Stomach (tissue), 9 donors: ENCODE results near the gene GRB2. TPM values are rescaled to one million over a fixed set of nuclear protein-coding genes. Genes with fewer than 3 reads are reported as not detected.
A peak's percentile ranks its signal among the peaks of the same experiment; 100 is the strongest.

ENCODE experiments used
- DNase-seq, 2 donors: peaks; one replicate each; pipeline versions ENCODE4 v3.0.0 to v3.0.0-alpha.2; 2013 to 2019
- H3K27ac ChIP-seq, 5 donors: fragments of 200-600 bp in 4 of 5; sonication (generic) in 4 of 5; one replicate each; pipeline ENCODE4 v1.5.1; 2013 to 2019; ENCODE audit warnings: mild to moderate bottlenecking in 1 of 5, moderate library complexity in 1 of 5
- H3K27me3 ChIP-seq, 3 donors: fragments of 200-600 bp; sonication (generic); one replicate each; pipeline ENCODE4 v1.5.1; 2017 to 2019; ENCODE audit warnings: mixed run types in 1 of 3
- H3K36me3 ChIP-seq, 4 donors: fragments of 200-600 bp; sonication (generic); 1 replicate in 3 of 4; 2 replicates in 1 of 4; pipeline ENCODE4 v1.5.1; 2016 to 2019
- H3K4me1 ChIP-seq, 4 donors: fragments of 200-600 bp; sonication (generic); one replicate each; pipeline ENCODE4 v1.5.1; 2016 to 2019
- H3K4me3 ChIP-seq, 4 donors: fragments of 200-600 bp; sonication (generic) in 3 of 4; one replicate each; pipeline ENCODE4 v1.5.1; 2016 to 2019; ENCODE audit warnings: mild to moderate bottlenecking in 1 of 4
- H3K9me3 ChIP-seq, 4 donors: fragments of 200-600 bp; sonication (generic); one replicate each; pipeline ENCODE4 v1.5.1; 2016 to 2019
- CTCF ChIP-seq, 7 experiments: fragments of 450-650 bp in 4 of 7; fragments of 200-600 bp in 3 of 7; sonication (generic) in 3 of 7; IDR thresholded peaks; one replicate each; pipeline ENCODE4 v1.5.1; 2016 to 2019; ENCODE audit warnings: antibody characterized with exemption in 7 of 7, control low read depth in 2 of 7, mild to moderate bottlenecking in 1 of 7
- EP300 ChIP-seq: sonication (generic); formaldehyde crosslinking; IDR thresholded peaks from one replicate; pipeline ENCODE4 v1.6.1; 2017; ENCODE audit warnings: antibody characterized with exemption
- POLR2A ChIP-seq, 4 donors: fragments of 450-650 bp; IDR thresholded peaks; one replicate each; pipeline ENCODE4 v1.6.1; 2016; ENCODE audit warnings: antibody characterized with exemption in 4 of 4, control low read depth in 2 of 4, mild to moderate bottlenecking in 1 of 4, moderate library complexity in 1 of 4
- POLR2AphosphoS5 ChIP-seq, 3 donors: sonication (generic); formaldehyde crosslinking; IDR thresholded peaks; one replicate each; pipeline ENCODE4 v1.6.1; 2016; ENCODE audit warnings: antibody characterized with exemption in 3 of 3
- whole genome bisulfite sequencing, 5 donors: extraction: QIAGEN DNeasy Blood & Tissue Kit in 3 of 5; methylation state at CpG; one replicate each; pipeline versions ENCODE4 v1.1.5 to v1.1.7; 2013 to 2018; 5-methylcytosine and 5-hydroxymethylcytosine counted together
- intact Hi-C: fragments of 100-400 bp; cut with DNase I; formaldehyde crosslinking; loops from one replicate; pipeline ENCODE4 v1.15.1; 2023; ENCODE audit warnings: low total_unique reads
- polyA plus RNA-seq, 3 donors: library from polyadenylated mRNA; stranded (reverse); fragments of 200-250 nt; gene quantifications; one replicate each; pipeline ENCODE4 v1.2.3, GENCODE V29; 2013
- total RNA-seq, 5 donors: library from RNA; depleted of rRNA; stranded (reverse); fragments of >200 nt; gene quantifications; one replicate each; pipeline versions ENCODE4 v1.1.0 to v1.2.3, GENCODE V29; 2014 to 2016
- donor health status: healthy with polysubstance abuse.
- donor health status: Bipolar disorder and iron deficiency.
- donor health status: healthy.

Gene GRB2
- total and polyA plus RNA-seq, 8 donors: 32.5 to 488 (median 96.6) TPM

DNA sequence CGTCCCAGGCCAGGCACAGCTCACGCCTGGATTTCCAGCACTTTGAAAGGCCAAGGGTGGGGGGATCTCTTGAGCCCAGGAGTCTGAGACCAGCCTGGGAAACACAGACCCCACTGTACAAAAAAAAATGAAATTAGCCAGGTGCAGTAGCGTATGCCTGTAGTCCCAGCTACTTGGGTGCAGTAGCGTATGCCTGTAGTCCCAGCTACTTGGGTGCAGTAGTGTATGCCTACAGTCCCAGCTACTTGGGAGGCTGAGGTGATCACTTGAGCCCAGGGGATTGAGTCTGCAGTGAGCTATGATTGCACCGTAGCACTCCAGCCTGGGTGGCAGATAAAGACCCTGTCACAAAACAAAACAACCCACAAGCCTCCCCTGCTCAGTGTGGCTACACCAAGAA, 89.2 kb downstream of the GRB2 start:
- peaks cover 0 to 36% (median 21%) of the 10 kb centered on the region in 4 donors for H3K4me1 ChIP-seq
- DNase-seq: no peak
- peaks cover 13 to 39% (median 28%) of the 10 kb centered on the region in 4 donors for H3K36me3 ChIP-seq
- TF ChIP-seq EP300 (no peak), CTCF (IDR thresholded peaks at IDR 0.05) (no peak), POLR2AphosphoS5 (IDR thresholded peaks at IDR 0.05) (no peak), POLR2A (IDR thresholded peaks at IDR 0.05) (no peak)
- intact Hi-C loops: no loop called here
- no peak overlapping the region for H3K4me3 ChIP-seq
- WGBS, 5 donors: 79 to 92% (median 87%) methylated on average over 5 of the region's 5 CpGs
- H3K27me3 ChIP-seq: no peaks in the 10 kb centered on the region
- H3K27ac ChIP-seq: peak overlapping the region in 2 of 5 donors; percentile 45 to 69
- H3K9me3 ChIP-seq: no peaks in the 10 kb centered on the region

- H3K4me3 ChIP-seq: no peak overlapping the region
- H3K9me3 ChIP-seq: no peaks in the 10 kb centered on the region
- intact Hi-C loops: no loop called here
- H3K36me3 ChIP-seq: peaks cover 12 to 34% (median 23%) of the 10 kb centered on the region in 4 donors
- H3K27ac ChIP-seq: peak overlapping the region in 2 of 5 donors; percentile 45 to 69
- no peak for TF ChIP-seq POLR2AphosphoS5 (IDR thresholded peaks at IDR 0.05)
- TF ChIP-seq CTCF (IDR thresholded peaks at IDR 0.05): no peak
- TF ChIP-seq POLR2A (IDR thresholded peaks at IDR 0.05): no peak
- no peak for TF ChIP-seq EP300
- no peaks in the 10 kb centered on the region for H3K27me3 ChIP-seq
- WGBS, 5 donors: 74 to 85% (median 83%) methylated on average over 19 of the region's 19 CpGs
- no peak for DNase-seq
- H3K4me1 ChIP-seq: peaks cover 0 to 39% (median 21%) of the 10 kb centered on the region in 4 donors
These were observed 89.8 kb downstream of the GRB2 start for GRCh38 chr17:75315541-75316243.

DNA sequence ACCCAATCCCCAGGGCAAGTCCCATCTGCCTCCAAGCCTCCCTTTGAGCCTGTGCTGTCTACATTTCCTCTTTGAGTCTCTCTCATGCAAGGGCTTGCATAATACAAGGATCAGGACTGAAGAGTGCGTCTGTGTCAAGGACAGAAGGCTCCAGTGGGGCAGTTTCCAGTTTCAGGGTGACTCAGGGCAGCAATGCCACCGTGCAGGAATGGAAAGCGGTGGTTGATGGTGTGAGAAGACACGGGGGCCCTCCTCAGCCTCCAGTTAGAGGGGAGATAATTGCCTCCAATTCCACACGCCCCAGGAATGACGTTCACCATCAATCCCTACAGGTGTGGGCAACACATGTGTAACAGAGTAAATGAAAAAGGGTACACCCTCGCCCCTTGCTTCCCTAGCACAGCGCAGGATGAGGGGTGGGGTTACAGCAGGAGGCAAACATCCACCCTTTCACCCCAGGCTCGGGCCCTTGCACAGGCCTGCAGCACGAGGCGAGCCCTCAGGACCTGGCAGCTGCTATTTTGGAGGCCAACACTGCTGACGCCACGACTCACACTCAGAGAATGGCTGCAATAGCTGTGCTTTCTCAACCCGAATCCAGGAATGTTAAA, 91.4 kb downstream of the GRB2 start:
- peaks cover 0 to 19% (median 10%) of the 10 kb centered on the region in 4 donors for H3K36me3 ChIP-seq
- 74 to 81% (median 77%) methylated on average over 10 to 14 of the region's 14 CpGs for WGBS, 5 donors
- no peak overlapping the region for H3K4me3 ChIP-seq
- H3K27me3 ChIP-seq: no peaks in the 10 kb centered on the region
- H3K27ac ChIP-seq: peak overlapping the region in 4 of 5 donors; percentile 38 to 69 (median 53)
- H3K4me1 ChIP-seq: peaks cover 7 to 54% (median 27%) of the 10 kb centered on the region in 4 donors
- H3K9me3 ChIP-seq: no peaks in the 10 kb centered on the region
- TF ChIP-seq POLR2AphosphoS5 (IDR thresholded peaks at IDR 0.05): no peak
- no peak for TF ChIP-seq EP300
- TF ChIP-seq CTCF (IDR thresholded peaks at IDR 0.05): no peak
- no peak for TF ChIP-seq POLR2A (IDR thresholded peaks at IDR 0.05)
- DNase-seq: no peak
- intact Hi-C loops: no loop called here

DNA sequence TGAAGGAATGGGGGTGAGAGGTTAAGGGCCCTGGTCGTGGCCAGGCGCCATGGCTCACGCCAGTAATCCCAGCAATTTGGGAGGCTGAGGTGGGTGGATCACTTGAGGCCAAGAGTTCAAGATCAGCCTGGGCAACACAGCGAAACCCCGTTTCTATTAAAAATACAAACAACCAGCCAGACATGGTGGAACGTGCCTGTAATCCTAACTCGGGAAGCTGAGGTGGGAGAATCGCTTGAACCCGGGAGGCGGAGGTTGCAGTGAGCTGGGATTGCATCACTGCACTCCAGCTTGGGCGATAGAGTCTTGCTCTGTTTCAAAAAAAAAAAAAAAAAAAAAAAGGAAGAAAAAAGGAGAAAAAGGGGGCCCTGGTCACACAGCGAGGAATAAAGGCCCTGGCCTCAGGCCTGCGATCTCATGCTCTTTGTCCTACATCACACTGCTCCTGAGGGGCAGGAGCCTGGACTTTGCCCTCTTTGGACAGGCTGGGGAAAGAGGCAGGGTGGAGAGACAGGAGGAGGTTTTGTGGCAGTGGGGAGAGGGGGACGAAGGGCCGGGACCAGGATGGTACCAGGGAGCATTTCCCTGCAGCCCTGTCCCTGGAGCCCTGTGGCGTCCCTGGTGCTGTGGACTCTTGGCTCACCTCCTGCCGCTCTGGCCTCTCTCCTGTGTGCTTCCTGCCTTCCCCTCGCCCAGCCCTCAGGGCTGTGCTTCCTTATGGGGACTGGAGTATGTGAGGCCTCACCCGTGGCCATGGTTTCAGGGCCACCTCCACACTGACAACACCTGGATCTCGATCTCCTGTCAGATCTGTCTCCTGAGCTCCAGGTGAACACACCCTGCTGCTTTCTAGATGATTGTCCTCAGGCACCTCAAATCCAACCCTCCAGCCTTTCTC, 96.5 kb downstream of the GRB2 start:
- H3K36me3 ChIP-seq: no peaks in the 10 kb centered on the region
- H3K4me3 ChIP-seq: no peak overlapping the region
- peak overlapping the region; percentile 50 to 86 (median 75) for H3K27ac ChIP-seq
- peaks cover 13 to 35% (median 15%) of the 10 kb centered on the region in 4 donors for H3K4me1 ChIP-seq
- no peaks in the 10 kb centered on the region for H3K27me3 ChIP-seq
- DNase-seq: peak; percentile 67 to 79
- 31 to 53% (median 42%) methylated on average over 20 of the region's 20 CpGs for WGBS, 5 donors
- intact Hi-C loops: no loop called here
- no peaks in the 10 kb centered on the region for H3K9me3 ChIP-seq
- TF ChIP-seq POLR2AphosphoS5 (IDR thresholded peaks at IDR 0.05): peak in 2 of 3 donors; percentile 38 to 50
- no peak for TF ChIP-seq POLR2A (IDR thresholded peaks at IDR 0.05)
- no peak for TF ChIP-seq EP300
- no peak for TF ChIP-seq CTCF (IDR thresholded peaks at IDR 0.05)
